Stimulated activated CD4-positive, alpha-beta T cell treated with anti-CD3 and anti-CD28 coated beads, TNF-alpha, amount 100 ng/mL, for 4 hours (primary cell): ENCODE measurements around the gene ERFL.

Experiments
- DNase-seq, 3 experiments: peaks; one replicate each; pipeline ENCODE4 v3.0.0-alpha.2; 2020; ENCODE audit warnings: low read depth in 3 of 3

Gene ERFL

DNA sequence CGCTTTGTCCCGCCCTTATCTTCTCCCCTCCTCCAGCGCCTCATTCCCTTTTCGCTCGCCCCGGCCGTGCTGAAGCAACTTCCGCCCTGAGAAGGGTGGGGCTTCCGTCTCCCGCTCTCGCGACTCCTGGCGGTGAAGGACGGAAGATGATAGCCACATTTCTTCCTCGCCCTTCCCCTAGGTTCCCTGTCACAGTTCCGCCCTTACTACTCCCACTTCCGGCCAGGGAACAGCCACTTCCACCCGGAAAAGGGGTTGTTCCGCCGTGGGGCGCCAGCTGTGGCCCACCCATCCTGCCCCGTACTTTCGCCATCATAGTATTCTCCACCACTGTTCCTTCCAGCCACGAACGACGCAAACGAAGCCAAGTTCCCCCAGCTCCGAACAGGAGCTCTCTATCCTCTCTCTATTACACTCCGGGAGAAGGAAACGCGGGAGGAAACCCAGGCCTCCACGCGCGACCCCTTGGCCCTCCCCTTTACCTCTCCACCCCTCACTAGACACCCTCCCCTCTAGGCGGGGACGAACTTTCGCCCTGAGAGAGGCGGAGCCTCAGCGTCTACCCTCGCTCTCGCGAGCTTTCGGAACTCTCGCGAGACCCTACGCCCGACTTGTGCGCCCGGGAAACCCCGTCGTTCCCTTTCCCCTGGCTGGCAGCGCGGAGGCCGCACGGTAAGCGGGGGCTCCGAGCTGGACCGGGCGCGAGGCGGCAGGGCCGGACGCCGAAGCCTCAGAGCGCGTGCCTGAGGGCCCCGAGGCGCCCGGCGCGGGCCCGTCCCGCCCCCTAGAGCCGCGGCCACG is 68.4 kb downstream of the ERFL start, which contains the start of gene RPS19:
TSS of gene RPS19 (plus strand) at position 638 of the 801 bp plus-strand sequence. CDS start 520 bp downstream, outside the sequence.
- DNase-seq, result peak; percentile 97 to 98 (median 97)

DNA sequence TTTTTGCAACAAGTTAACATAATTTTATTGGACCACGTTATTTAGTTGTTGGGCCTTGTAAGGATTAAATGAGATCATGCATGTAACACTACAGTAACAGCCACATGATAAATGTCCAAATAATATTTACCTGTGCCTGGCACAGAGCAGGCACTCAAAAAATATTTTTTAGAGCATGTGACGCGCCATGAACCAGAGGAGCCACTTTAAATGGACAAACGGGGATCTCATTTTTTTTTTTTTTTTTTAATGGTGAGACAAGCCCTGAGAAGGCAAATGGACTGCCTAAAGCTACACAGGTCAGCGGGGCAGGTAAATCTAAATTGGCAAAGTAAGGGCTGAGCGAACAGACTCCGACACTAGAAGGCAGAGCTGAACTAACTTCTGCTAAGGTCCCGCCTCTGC is 69.0 kb downstream of the ERFL start:
- DNase-seq, result no peak
